ENCODE results near the gene CD86.
"Not testable (repeated sequence)": the region's sequence is repeated elsewhere in the genome, so short reads cannot be mapped to it uniquely, and the experiment has no call there.

CD86 gene

GRCh38 chr3:122146466-122146865 is 91.3 kb downstream of the CD86 start:
- no peak overlapping the region for H3K27ac ChIP-seq (ENCODE audit: low read depth, low read length)
- H3K27me3 ChIP-seq (ENCODE audit: control insufficient read depth in 1 of 2, insufficient read depth in 2 of 2, low read length in 2 of 2), result no peaks in the 10 kb centered on the region
- no peak overlapping the region for H3K9ac ChIP-seq (ENCODE audit: low read depth in 1 of 2, low read length in 2 of 2)
- H3K4me3 ChIP-seq (ENCODE audit: low read depth in 1 of 2, low read length in 2 of 2), result no peak overlapping the region
- no peaks in the 10 kb centered on the region for H3K9me3 ChIP-seq (ENCODE audit: control insufficient read depth in 1 of 2, low read length in 2 of 2)
- no peaks in the 10 kb centered on the region for H3K36me3 ChIP-seq (ENCODE audit: control insufficient read depth in 1 of 2, insufficient read depth in 2 of 2, low read length in 2 of 2)
- no peaks in the 10 kb centered on the region for H3K4me1 ChIP-seq (ENCODE audit: control insufficient read depth in 1 of 2, insufficient read depth in 2 of 2, low read length in 2 of 2)

GRCh38 chr3:122148941-122149627 is 93.9 kb downstream of the CD86 start:
- peaks cover 0 to 2% of the 10 kb centered on the region in 2 donors for H3K9me3 ChIP-seq (ENCODE audit: control insufficient read depth in 1 of 2, low read length in 2 of 2)
- no peaks in the 10 kb centered on the region for H3K36me3 ChIP-seq (ENCODE audit: control insufficient read depth in 1 of 2, insufficient read depth in 2 of 2, low read length in 2 of 2)
- no peak overlapping the region for H3K27ac ChIP-seq (ENCODE audit: low read depth, low read length)
- H3K4me3 ChIP-seq (ENCODE audit: low read depth in 1 of 2, low read length in 2 of 2), result no peak overlapping the region
- H3K4me1 ChIP-seq (ENCODE audit: control insufficient read depth in 1 of 2, insufficient read depth in 2 of 2, low read length in 2 of 2), result no peaks in the 10 kb centered on the region
- no peaks in the 10 kb centered on the region for H3K27me3 ChIP-seq (ENCODE audit: control insufficient read depth in 1 of 2, insufficient read depth in 2 of 2, low read length in 2 of 2)
- H3K9ac ChIP-seq (ENCODE audit: low read depth in 1 of 2, low read length in 2 of 2), result no peak overlapping the region

- Histone ChIP-seq H3K9ac (ENCODE audit: low read depth in 1 of 2, low read length in 2 of 2) (no peak overlapping the region), H3K4me1 (ENCODE audit: control insufficient read depth in 1 of 2, insufficient read depth in 2 of 2, low read length in 2 of 2) (no peaks in the 10 kb centered on the region), H3K36me3 (ENCODE audit: control insufficient read depth in 1 of 2, insufficient read depth in 2 of 2, low read length in 2 of 2) (no peaks in the 10 kb centered on the region), H3K27ac (ENCODE audit: low read depth, low read length) (no peak overlapping the region), H3K27me3 (ENCODE audit: control insufficient read depth in 1 of 2, insufficient read depth in 2 of 2, low read length in 2 of 2) (no peaks in the 10 kb centered on the region), H3K4me3 (ENCODE audit: low read depth in 1 of 2, low read length in 2 of 2) (no peak overlapping the region), H3K9me3 (ENCODE audit: control insufficient read depth in 1 of 2, low read length in 2 of 2) (peaks cover 0 to 13% of the 10 kb centered on the region in 2 donors)
Measured at GRCh38 chr3:122151480-122151879, 96.3 kb downstream of the CD86 start.

- H3K27me3 ChIP-seq (ENCODE audit: control insufficient read depth in 1 of 2, insufficient read depth in 2 of 2, low read length in 2 of 2); H3K4me3 ChIP-seq (ENCODE audit: low read depth in 1 of 2, low read length in 2 of 2); H3K4me1 ChIP-seq (ENCODE audit: control insufficient read depth in 1 of 2, insufficient read depth in 2 of 2, low read length in 2 of 2); H3K9me3 ChIP-seq (ENCODE audit: control insufficient read depth in 1 of 2, low read length in 2 of 2); H3K9ac ChIP-seq (ENCODE audit: low read depth in 1 of 2, low read length in 2 of 2); H3K27ac ChIP-seq (ENCODE audit: low read depth, low read length); H3K36me3 ChIP-seq (ENCODE audit: control insufficient read depth in 1 of 2, insufficient read depth in 2 of 2, low read length in 2 of 2): not testable (repeated sequence)
Measured at GRCh38 chr3:122164983-122165382, 109.8 kb downstream of the CD86 start.

GRCh38 chr3:122167630-122168029 is 112.5 kb downstream of the CD86 start:
- Histone ChIP-seq H3K9me3 (ENCODE audit: control insufficient read depth in 1 of 2, low read length in 2 of 2) (peaks cover 0 to 3% of the 10 kb centered on the region in 2 donors), H3K9ac (ENCODE audit: low read depth in 1 of 2, low read length in 2 of 2) (no peak overlapping the region), H3K36me3 (ENCODE audit: control insufficient read depth in 1 of 2, insufficient read depth in 2 of 2, low read length in 2 of 2) (no peaks in the 10 kb centered on the region), H3K27me3 (ENCODE audit: control insufficient read depth in 1 of 2, insufficient read depth in 2 of 2, low read length in 2 of 2) (no peaks in the 10 kb centered on the region), H3K4me1 (ENCODE audit: control insufficient read depth in 1 of 2, insufficient read depth in 2 of 2, low read length in 2 of 2) (no peaks in the 10 kb centered on the region), H3K4me3 (ENCODE audit: low read depth in 1 of 2, low read length in 2 of 2) (no peak overlapping the region), H3K27ac (ENCODE audit: low read depth, low read length) (no peak overlapping the region)

- H3K4me1 ChIP-seq (ENCODE audit: control insufficient read depth in 1 of 2, insufficient read depth in 2 of 2, low read length in 2 of 2), result no peaks in the 10 kb centered on the region
- H3K27ac ChIP-seq (ENCODE audit: low read depth, low read length), result no peak overlapping the region
- H3K4me3 ChIP-seq (ENCODE audit: low read depth in 1 of 2, low read length in 2 of 2), result no peak overlapping the region
- no peak overlapping the region for H3K9ac ChIP-seq (ENCODE audit: low read depth in 1 of 2, low read length in 2 of 2)
- no peaks in the 10 kb centered on the region for H3K36me3 ChIP-seq (ENCODE audit: control insufficient read depth in 1 of 2, insufficient read depth in 2 of 2, low read length in 2 of 2)
- peaks cover 0 to 6% of the 10 kb centered on the region in 2 donors for H3K9me3 ChIP-seq (ENCODE audit: control insufficient read depth in 1 of 2, low read length in 2 of 2)
- H3K27me3 ChIP-seq (ENCODE audit: control insufficient read depth in 1 of 2, insufficient read depth in 2 of 2, low read length in 2 of 2), result no peaks in the 10 kb centered on the region
Measured at GRCh38 chr3:122168044-122168443, 112.9 kb downstream of the CD86 start.

- H3K27ac ChIP-seq (ENCODE audit: low read depth, low read length), result no peak overlapping the region
- H3K36me3 ChIP-seq (ENCODE audit: control insufficient read depth in 1 of 2, insufficient read depth in 2 of 2, low read length in 2 of 2), result no peaks in the 10 kb centered on the region
- H3K9me3 ChIP-seq (ENCODE audit: control insufficient read depth in 1 of 2, low read length in 2 of 2), result peaks cover 0 to 11% of the 10 kb centered on the region in 2 donors
- H3K4me3 ChIP-seq (ENCODE audit: low read depth in 1 of 2, low read length in 2 of 2), result no peak overlapping the region
- no peak overlapping the region for H3K9ac ChIP-seq (ENCODE audit: low read depth in 1 of 2, low read length in 2 of 2)
- H3K4me1 ChIP-seq (ENCODE audit: control insufficient read depth in 1 of 2, insufficient read depth in 2 of 2, low read length in 2 of 2), result no peaks in the 10 kb centered on the region
- no peaks in the 10 kb centered on the region for H3K27me3 ChIP-seq (ENCODE audit: control insufficient read depth in 1 of 2, insufficient read depth in 2 of 2, low read length in 2 of 2)
Measured at GRCh38 chr3:122169911-122170310, 114.7 kb downstream of the CD86 start.

Measured in duodenal mucosa (tissue), 2 donors.